GM21381 (cell line): Measurements from ENCODE around the gene SCRN2.

Experiments
- ATAC-seq: cut with Tn5 transposase; IDR thresholded peaks from one replicate; pipeline ENCODE4 v1.9.1; 2021; ENCODE audit warnings: mild to moderate bottlenecking, moderate library complexity; ENCODE audit not compliant: unreplicated experiment

Gene SCRN2

GRCh38 chr17:47872019-47872650 is 31.1 kb upstream of the SCRN2 start:
- ATAC-seq, result no peak

GRCh38 chr17:47871048-47871447 is 30.0 kb upstream of the SCRN2 start:
- no peak for ATAC-seq

- no peak for ATAC-seq
Observed at GRCh38 chr17:47870056-47870455, 29.0 kb upstream of the SCRN2 start.

GRCh38 chr17:47869114-47869513 is 28.0 kb upstream of the SCRN2 start:
- no peak for ATAC-seq

- ATAC-seq, result no peak
Observed at GRCh38 chr17:47867813-47868533, 26.9 kb upstream of the SCRN2 start.

GRCh38 chr17:47866941-47867340 is 25.9 kb upstream of the SCRN2 start:
- ATAC-seq, result no peak

GRCh38 chr17:47864791-47865216 is 23.7 kb upstream of the SCRN2 start:
- ATAC-seq, result no peak

GRCh38 chr17:47862621-47863440 is 21.8 kb upstream of the SCRN2 start:
- ATAC-seq, result no peak

GRCh38 chr17:47860386-47860785 is 19.3 kb upstream of the SCRN2 start:
- ATAC-seq, result no peak

GRCh38 chr17:47857551-47858455 is 16.7 kb upstream of the SCRN2 start:
- ATAC-seq, result no peak

- ATAC-seq, result no peak
Observed at GRCh38 chr17:47856830-47857229, 15.8 kb upstream of the SCRN2 start.

GRCh38 chr17:47855737-47856136 is 14.7 kb upstream of the SCRN2 start:
- no peak for ATAC-seq

- no peak for ATAC-seq
Observed at GRCh38 chr17:47853616-47854015, 12.5 kb upstream of the SCRN2 start.

GRCh38 chr17:47852113-47852949 is 11.3 kb upstream of the SCRN2 start:
- ATAC-seq, result no peak

- no peak for ATAC-seq
Observed at GRCh38 chr17:47851764-47852112, 10.7 kb upstream of the SCRN2 start.

- ATAC-seq, result no peak
Observed at GRCh38 chr17:47850692-47851573, 9.9 kb upstream of the SCRN2 start, which contains the start of gene SP6. Gene SP6, minus strand, starts transcription at chr17:47851163. Its CDS starts 2,734 bp downstream, at chr17:47848429.

- ATAC-seq, result no peak
Observed at GRCh38 chr17:47850373-47850691, 9.3 kb upstream of the SCRN2 start.

GRCh38 chr17:47848198-47848513 is 7.1 kb upstream of the SCRN2 start:
- no peak for ATAC-seq
